Transverse colon (tissue), 4 donors: ENCODE results near the gene SLC23A1. TPM values are rescaled to one million over a fixed set of nuclear protein-coding genes. Genes with fewer than 3 reads are reported as not detected.

ENCODE experiments used
- DNase-seq: peaks from one replicate; pipeline ENCODE4 v3.0.0-alpha.2; 2019
- H3K27ac ChIP-seq, 4 donors: fragments of 200-600 bp; sonication (generic); 2 replicates each; pipeline ENCODE4 v1.5.1; 2016 to 2018; ENCODE audit warnings: inconsistent platforms in 4 of 4
- H3K27me3 ChIP-seq: fragments of 200-600 bp; sonication (generic); 2 replicates; pipeline ENCODE4 v1.5.1; 2017; ENCODE audit warnings: inconsistent platforms
- H3K36me3 ChIP-seq, 4 donors: fragments of 200-600 bp; sonication (generic); 2 replicates each; pipeline ENCODE4 v1.5.1; 2017 to 2019; ENCODE audit warnings: inconsistent platforms in 4 of 4
- H3K4me1 ChIP-seq, 4 donors: fragments of 200-600 bp; sonication (generic); 2 replicates each; pipeline ENCODE4 v1.5.1; 2017 to 2020; ENCODE audit warnings: inconsistent platforms in 4 of 4
- H3K4me3 ChIP-seq, 4 donors: fragments of 200-600 bp; sonication (generic); 1 replicate in 1 of 4; 2 replicates in 3 of 4; pipeline versions ENCODE4 v1.5.1 to v1.6.1; 2017 to 2019; ENCODE audit warnings: inconsistent platforms in 4 of 4
- H3K9me3 ChIP-seq, 2 donors: fragments of 200-600 bp; sonication (generic); 2 replicates each; pipeline ENCODE4 v1.5.1; 2017 to 2019; ENCODE audit warnings: inconsistent platforms in 2 of 2
- EP300 ChIP-seq: sonication (generic); formaldehyde crosslinking; IDR thresholded peaks from one replicate; pipeline ENCODE4 v1.6.1; 2017; ENCODE audit warnings: antibody characterized with exemption, low read depth
- POLR2A ChIP-seq: fragments of 450-650 bp; IDR thresholded peaks from one replicate; pipeline ENCODE4 v1.6.1; 2016; ENCODE audit warnings: antibody characterized with exemption, mild to moderate bottlenecking, moderate library complexity
- POLR2AphosphoS5 ChIP-seq, 3 donors: sonication (generic); formaldehyde crosslinking; IDR thresholded peaks; one replicate each; pipeline ENCODE4 v1.6.1; 2016; ENCODE audit warnings: antibody characterized with exemption in 3 of 3
- WGBS, 2 donors: methylation state at CpG; one replicate each; pipeline ENCODE4 v1.1.5; 2018; ENCODE audit warnings: low coverage in 1 of 2; 5-methylcytosine and 5-hydroxymethylcytosine counted together
- in situ Hi-C, 4 donors: fragments of 200-750 bp; cut with MboI; loops; one replicate each; pipeline versions ENCODE4 v1.15.0 to v1.15.1; 2017; ENCODE audit warnings: low sequenced_read_pairs in 3 of 4, low pct_ligation_motif_present in 1 of 4, low pct_unique_long_range_greater_than_20kb in 1 of 4
- intact Hi-C: fragments of 100-400 bp; cut with DNase I; formaldehyde crosslinking; loops from one replicate; pipeline ENCODE4 v1.15.1; 2023; ENCODE audit warnings: low total_unique reads
- total RNA-seq, 4 donors: library from RNA; depleted of rRNA; stranded (reverse); fragments of >200 nt; gene quantifications; one replicate each; pipeline ENCODE4 v1.1.0, GENCODE V29; 2016
- TF ChIP-seq, protein P1 (sequence below), 5 experiments: fragments of 200-600 bp in 3 of 5; fragments of 450-650 bp in 2 of 5; sonication (generic) in 3 of 5; IDR thresholded peaks; 1 replicate in 2 of 5; 2 replicates in 3 of 5; pipeline ENCODE4 v1.5.1; 2016 to 2017; ENCODE audit warnings: antibody characterized with exemption in 5 of 5, inconsistent platforms in 3 of 5, mild to moderate bottlenecking in 2 of 5, moderate library complexity in 1 of 5

SLC23A1 gene
- total RNA-seq, 4 donors from 2014 or later, result 0.80 to 9.5 (median 7.4) TPM; not detected in 1

DNA sequence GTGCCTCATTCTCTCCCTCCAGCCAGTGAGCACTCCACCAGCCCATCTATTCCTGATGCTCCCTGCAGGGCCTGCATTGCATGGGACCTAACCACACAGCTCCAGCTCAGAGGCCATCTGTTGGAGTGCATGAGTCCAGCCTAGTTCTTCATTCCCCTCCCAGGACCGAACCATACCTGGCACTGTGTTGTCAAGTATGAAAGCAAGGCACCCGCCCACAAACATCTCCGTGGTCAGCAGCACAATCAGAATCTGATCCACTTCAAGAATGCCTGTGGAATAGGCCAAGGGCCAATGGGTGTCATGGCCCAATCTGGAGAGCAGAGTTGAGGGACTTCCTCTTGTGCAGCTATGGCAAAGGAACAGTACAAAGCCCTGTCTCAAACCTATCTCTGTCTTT, 5.9 kb downstream of the SLC23A1 start:
- Histone ChIP-seq H3K4me3 (no peak overlapping the region), H3K36me3 (no peaks in the 10 kb centered on the region), H3K27ac (no peak overlapping the region), H3K9me3 (no peaks in the 10 kb centered on the region), H3K4me1 (peaks cover 16 to 25% (median 22%) of the 10 kb centered on the region in 4 donors), H3K27me3 (no peaks in the 10 kb centered on the region)
- in situ Hi-C loops, result no loop called here
- intact Hi-C loops, result no loop called here
- peak; percentile 1 for DNase-seq
- 93% methylated on average over 3 of the region's 3 CpGs; no CpG with 5 or more reads in 1 of the 2 donors for WGBS, 2 donors
- TF ChIP-seq EP300, result no peak
- TF ChIP-seq POLR2AphosphoS5 (IDR thresholded peaks at IDR 0.05), result no peak
- TF ChIP-seq, protein P1, sequence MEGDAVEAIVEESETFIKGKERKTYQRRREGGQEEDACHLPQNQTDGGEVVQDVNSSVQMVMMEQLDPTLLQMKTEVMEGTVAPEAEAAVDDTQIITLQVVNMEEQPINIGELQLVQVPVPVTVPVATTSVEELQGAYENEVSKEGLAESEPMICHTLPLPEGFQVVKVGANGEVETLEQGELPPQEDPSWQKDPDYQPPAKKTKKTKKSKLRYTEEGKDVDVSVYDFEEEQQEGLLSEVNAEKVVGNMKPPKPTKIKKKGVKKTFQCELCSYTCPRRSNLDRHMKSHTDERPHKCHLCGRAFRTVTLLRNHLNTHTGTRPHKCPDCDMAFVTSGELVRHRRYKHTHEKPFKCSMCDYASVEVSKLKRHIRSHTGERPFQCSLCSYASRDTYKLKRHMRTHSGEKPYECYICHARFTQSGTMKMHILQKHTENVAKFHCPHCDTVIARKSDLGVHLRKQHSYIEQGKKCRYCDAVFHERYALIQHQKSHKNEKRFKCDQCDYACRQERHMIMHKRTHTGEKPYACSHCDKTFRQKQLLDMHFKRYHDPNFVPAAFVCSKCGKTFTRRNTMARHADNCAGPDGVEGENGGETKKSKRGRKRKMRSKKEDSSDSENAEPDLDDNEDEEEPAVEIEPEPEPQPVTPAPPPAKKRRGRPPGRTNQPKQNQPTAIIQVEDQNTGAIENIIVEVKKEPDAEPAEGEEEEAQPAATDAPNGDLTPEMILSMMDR (IDR thresholded peaks at IDR 0.05), result no peak
- no peak for TF ChIP-seq POLR2A

DNA sequence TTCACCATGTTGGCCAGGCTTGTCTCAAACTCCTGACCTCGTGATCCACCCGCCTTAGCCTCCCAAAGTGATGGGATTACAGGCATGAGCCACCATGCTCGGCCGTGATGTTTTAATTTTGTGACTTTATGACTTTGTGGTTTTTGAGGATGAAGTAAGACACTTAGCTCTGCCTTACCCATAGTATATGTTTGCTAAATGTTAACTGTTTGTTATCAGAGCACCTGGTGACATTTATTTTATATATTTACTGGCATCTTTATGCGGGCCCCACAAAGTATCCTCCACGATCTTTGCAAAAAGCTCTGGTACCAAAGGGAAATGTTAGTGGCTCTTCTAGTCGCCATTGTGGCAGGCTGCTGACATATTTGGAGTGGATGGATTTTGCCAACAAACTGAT, 6.7 kb downstream of the SLC23A1 start:
- Histone ChIP-seq H3K4me3 (no peak overlapping the region), H3K27me3 (no peaks in the 10 kb centered on the region), H3K4me1 (peaks cover 16 to 18% (median 17%) of the 10 kb centered on the region in 4 donors), H3K27ac (no peak overlapping the region), H3K9me3 (no peaks in the 10 kb centered on the region), H3K36me3 (no peaks in the 10 kb centered on the region)
- TF ChIP-seq, protein P1 (IDR thresholded peaks at IDR 0.05), result no peak
- TF ChIP-seq EP300 (no peak), POLR2A (no peak), POLR2AphosphoS5 (IDR thresholded peaks at IDR 0.05) (no peak)
- 85 to 94% methylated on average over 4 to 7 of the region's 7 CpGs for WGBS, 2 donors
- intact Hi-C loops (no loop called here), in situ Hi-C loops (no loop called here)
- DNase-seq, result no peak

DNA sequence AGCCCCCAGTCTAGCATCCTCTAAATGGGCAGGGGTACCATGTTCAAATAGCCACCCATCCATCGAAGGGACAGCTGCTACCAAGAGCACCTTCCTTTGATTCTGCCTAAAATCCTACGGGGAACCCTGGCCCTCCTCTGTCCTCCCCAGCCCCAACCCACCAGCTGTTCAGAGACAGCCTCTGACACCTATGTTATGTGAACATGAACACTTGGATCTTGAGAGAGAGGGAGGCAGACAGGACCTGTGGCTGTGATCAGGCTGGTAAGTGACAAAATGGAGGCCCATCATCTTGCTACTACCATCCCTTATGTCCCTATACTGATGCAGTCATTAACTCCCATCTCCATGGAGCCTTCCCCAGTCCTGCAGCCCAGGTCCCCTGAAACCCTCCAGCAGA, 8.2 kb downstream of the SLC23A1 start:
- 93% methylated on average over 2 of the region's 2 CpGs; no CpG with 5 or more reads in 1 of the 2 donors for WGBS, 2 donors
- DNase-seq, result no peak
- peak overlapping the region in 1 of 4 donors; percentile 83 for H3K27ac ChIP-seq
- peaks cover 16 to 18% (median 17%) of the 10 kb centered on the region in 4 donors for H3K4me1 ChIP-seq
- peaks cover 0 to under 1% (median 0%) of the 10 kb centered on the region in 4 donors for H3K36me3 ChIP-seq
- H3K27me3 ChIP-seq, result no peaks in the 10 kb centered on the region
- no peak overlapping the region for H3K4me3 ChIP-seq
- no peaks in the 10 kb centered on the region for H3K9me3 ChIP-seq
- in situ Hi-C loops, result no loop called here
- TF ChIP-seq EP300 (no peak), POLR2AphosphoS5 (IDR thresholded peaks at IDR 0.05) (no peak), POLR2A (no peak)
- TF ChIP-seq, protein P1 (IDR thresholded peaks at IDR 0.05), result no peak
- intact Hi-C loops, result no loop called here

DNA sequence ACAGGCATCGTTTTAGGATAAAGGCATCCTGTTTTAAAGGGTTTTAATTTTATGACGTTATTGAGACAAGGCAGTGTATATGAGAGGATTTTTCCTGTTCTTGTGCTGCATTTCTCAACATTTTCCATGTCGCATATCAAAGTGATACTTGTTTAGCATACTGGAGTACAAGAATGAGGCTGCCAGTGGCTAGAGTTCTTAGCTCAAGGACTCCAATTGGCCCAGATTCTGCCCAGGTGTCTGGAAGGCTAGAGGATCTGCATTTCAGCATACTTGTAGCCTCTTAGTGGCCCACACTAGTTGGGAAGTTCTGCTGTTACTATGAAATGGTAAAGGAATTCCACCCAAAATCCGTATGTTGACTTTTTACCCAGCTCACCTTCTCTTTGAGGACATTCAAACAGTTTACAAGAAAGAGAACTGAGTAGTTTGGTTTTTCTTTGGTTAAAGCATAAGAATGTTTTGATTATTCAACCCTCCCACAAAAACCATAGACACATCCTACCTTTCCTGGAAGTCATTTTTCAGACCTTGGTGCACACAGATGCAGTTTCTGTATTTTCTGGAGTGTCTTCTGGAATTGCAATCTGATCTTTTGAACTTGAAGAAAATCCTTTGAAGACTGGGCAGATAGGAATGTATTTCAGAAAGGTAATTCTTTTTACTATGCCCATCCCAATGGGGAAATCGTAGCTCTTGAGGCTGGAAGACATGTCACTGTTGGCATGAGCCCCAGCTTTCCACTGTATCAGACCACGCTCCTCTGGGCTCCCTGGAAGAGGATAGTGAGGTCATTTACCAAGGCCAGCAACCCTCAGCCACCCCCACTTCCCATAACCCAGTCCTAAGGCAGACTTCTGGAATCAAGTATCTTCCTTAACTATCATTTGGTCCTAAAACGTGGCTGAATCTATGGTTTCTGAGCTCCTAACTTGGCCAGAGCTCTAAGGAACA, 11.3 kb downstream of the SLC23A1 start:
- H3K9me3 ChIP-seq, result no peaks in the 10 kb centered on the region
- intact Hi-C loops (no loop called here), in situ Hi-C loops (no loop called here)
- TF ChIP-seq POLR2A (no peak), EP300 (no peak), POLR2AphosphoS5 (IDR thresholded peaks at IDR 0.05) (no peak)
- TF ChIP-seq, protein P1 (IDR thresholded peaks at IDR 0.05), result no peak
- no peak for DNase-seq
- peaks cover 0 to 19% (median 7%) of the 10 kb centered on the region in 4 donors for H3K36me3 ChIP-seq
- H3K27ac ChIP-seq, result no peak overlapping the region
- H3K4me3 ChIP-seq, result no peak overlapping the region
- no peaks in the 10 kb centered on the region for H3K27me3 ChIP-seq
- peaks cover 16 to 18% (median 17%) of the 10 kb centered on the region in 4 donors for H3K4me1 ChIP-seq
- 82 to 86% methylated on average over 4 to 7 of the region's 7 CpGs for WGBS, 2 donors
